Esophagus squamous epithelium (tissue), 4 donors: ENCODE results near the gene GIMAP4.

ENCODE experiments used
- POLR2A ChIP-seq, 4 donors: fragments of 450-650 bp; IDR thresholded peaks; one replicate each; pipeline ENCODE4 v1.6.1; 2017; ENCODE audit warnings: antibody characterized with exemption in 4 of 4, mild to moderate bottlenecking in 4 of 4, moderate library complexity in 3 of 4
- TF ChIP-seq, protein P1 (sequence below), 6 experiments: fragments of 450-650 bp in 4 of 6; fragments of 200-600 bp in 2 of 6; sonication (generic) in 2 of 6; IDR thresholded peaks; one replicate each; pipeline ENCODE4 v1.5.1; 2016 to 2019; ENCODE audit warnings: antibody characterized with exemption in 6 of 6, mild to moderate bottlenecking in 4 of 6, moderate library complexity in 4 of 6

GRCh38 chr7:150564006-150564405, 3.2 kb upstream of the GIMAP4 start:
- TF ChIP-seq POLR2A (IDR thresholded peaks at IDR 0.05), result no peak
- TF ChIP-seq, protein P1, sequence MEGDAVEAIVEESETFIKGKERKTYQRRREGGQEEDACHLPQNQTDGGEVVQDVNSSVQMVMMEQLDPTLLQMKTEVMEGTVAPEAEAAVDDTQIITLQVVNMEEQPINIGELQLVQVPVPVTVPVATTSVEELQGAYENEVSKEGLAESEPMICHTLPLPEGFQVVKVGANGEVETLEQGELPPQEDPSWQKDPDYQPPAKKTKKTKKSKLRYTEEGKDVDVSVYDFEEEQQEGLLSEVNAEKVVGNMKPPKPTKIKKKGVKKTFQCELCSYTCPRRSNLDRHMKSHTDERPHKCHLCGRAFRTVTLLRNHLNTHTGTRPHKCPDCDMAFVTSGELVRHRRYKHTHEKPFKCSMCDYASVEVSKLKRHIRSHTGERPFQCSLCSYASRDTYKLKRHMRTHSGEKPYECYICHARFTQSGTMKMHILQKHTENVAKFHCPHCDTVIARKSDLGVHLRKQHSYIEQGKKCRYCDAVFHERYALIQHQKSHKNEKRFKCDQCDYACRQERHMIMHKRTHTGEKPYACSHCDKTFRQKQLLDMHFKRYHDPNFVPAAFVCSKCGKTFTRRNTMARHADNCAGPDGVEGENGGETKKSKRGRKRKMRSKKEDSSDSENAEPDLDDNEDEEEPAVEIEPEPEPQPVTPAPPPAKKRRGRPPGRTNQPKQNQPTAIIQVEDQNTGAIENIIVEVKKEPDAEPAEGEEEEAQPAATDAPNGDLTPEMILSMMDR (IDR thresholded peaks at IDR 0.05), result no peak
